BE2C (cell line): ENCODE results near the gene CDC27.
"Not testable (repeated sequence)": the region's sequence is repeated elsewhere in the genome, so short reads cannot be mapped to it uniquely, and the experiment has no call there.

Source experiments
- DNase-seq: peaks from one replicate; pipeline ENCODE4 v3.0.0-alpha.2; 2020
- H3K27me3 ChIP-seq: fragments of 250-450 bp; sonication (Bioruptor Pico); 2 replicates; pipeline ENCODE4 v1.5.1; 2020; ENCODE audit warnings: mild to moderate bottlenecking
- H3K36me3 ChIP-seq: fragments of 250-450 bp; sonication (Bioruptor Pico); 2 replicates; pipeline ENCODE4 v1.5.1; 2020; ENCODE audit warnings: mild to moderate bottlenecking
- H3K4me1 ChIP-seq: fragments of 250-450 bp; sonication (Bioruptor Pico); 2 replicates; pipeline ENCODE4 v1.5.1; 2020
- H3K4me3 ChIP-seq: 2 replicates; pipeline ENCODE4 v1.5.1; 2011; ENCODE audit warnings: low read depth, low read length
- H3K9me3 ChIP-seq: fragments of 250-450 bp; sonication (Bioruptor Pico); 2 replicates; pipeline ENCODE4 v1.5.1; 2020
- CTCF ChIP-seq: IDR thresholded peaks from 2 replicates; pipeline ENCODE4 v1.5.1; 2012; ENCODE audit warnings: mild to moderate bottlenecking, low read depth, low read length

The CDC27 gene

GRCh38 chr17:47170710-47171109 is 18.4 kb downstream of the CDC27 start:
- H3K27me3 ChIP-seq: no peaks in the 10 kb centered on the region
- peaks cover 63% of the 10 kb centered on the region for H3K36me3 ChIP-seq
- H3K9me3 ChIP-seq: no peaks in the 10 kb centered on the region
- no peak for DNase-seq
- TF ChIP-seq CTCF: no peak
- no peak overlapping the region for H3K4me3 ChIP-seq
- H3K4me1 ChIP-seq: peaks cover 4% of the 10 kb centered on the region

- H3K9me3 ChIP-seq, H3K4me1 ChIP-seq, H3K27me3 ChIP-seq, DNase-seq, H3K4me3 ChIP-seq: not testable (repeated sequence)
- peaks cover 61% of the 10 kb centered on the region for H3K36me3 ChIP-seq
These were observed 20.2 kb downstream of the CDC27 start for GRCh38 chr17:47168896-47169295.

- not testable (repeated sequence) for DNase-seq, H3K9me3 ChIP-seq, H3K27me3 ChIP-seq, H3K4me1 ChIP-seq, H3K4me3 ChIP-seq
- peaks cover 57% of the 10 kb centered on the region for H3K36me3 ChIP-seq
These were observed 22.2 kb downstream of the CDC27 start for GRCh38 chr17:47166854-47167253.

GRCh38 chr17:47165137-47165536 is 24.0 kb downstream of the CDC27 start:
- peaks cover 55% of the 10 kb centered on the region for H3K36me3 ChIP-seq
- TF ChIP-seq CTCF: no peak
- H3K9me3 ChIP-seq: no peaks in the 10 kb centered on the region
- no peak overlapping the region for H3K4me3 ChIP-seq
- no peaks in the 10 kb centered on the region for H3K27me3 ChIP-seq
- H3K4me1 ChIP-seq: no peaks in the 10 kb centered on the region
- no peak for DNase-seq

GRCh38 chr17:47164263-47164662 is 24.8 kb downstream of the CDC27 start:
- Histone ChIP-seq H3K4me3 (no peak overlapping the region), H3K27me3 (no peaks in the 10 kb centered on the region), H3K4me1 (no peaks in the 10 kb centered on the region), H3K36me3 (peaks cover 50% of the 10 kb centered on the region), H3K9me3 (no peaks in the 10 kb centered on the region)
- no peak for TF ChIP-seq CTCF
- DNase-seq: no peak

- Histone ChIP-seq H3K4me3 (no peak overlapping the region), H3K9me3 (no peaks in the 10 kb centered on the region), H3K27me3 (no peaks in the 10 kb centered on the region), H3K36me3 (peaks cover 50% of the 10 kb centered on the region), H3K4me1 (no peaks in the 10 kb centered on the region)
- DNase-seq: no peak
- TF ChIP-seq CTCF: no peak
These were observed 27.0 kb downstream of the CDC27 start for GRCh38 chr17:47162013-47162622.

- Histone ChIP-seq H3K4me3 (no peak overlapping the region), H3K36me3 (peaks cover 67% of the 10 kb centered on the region), H3K4me1 (no peaks in the 10 kb centered on the region), H3K9me3 (no peaks in the 10 kb centered on the region), H3K27me3 (no peaks in the 10 kb centered on the region)
- TF ChIP-seq CTCF: no peak
- DNase-seq: no peak
These were observed 29.8 kb downstream of the CDC27 start for GRCh38 chr17:47159315-47159714.
